Stimulated activated CD4-positive, alpha-beta T cell treated with anti-CD3 and anti-CD28 coated beads, TNF-alpha, amount 100 ng/mL, for 48 hours (primary cell): ENCODE measurements around the gene OR2A2.
"Not testable (repeated sequence)": the region's sequence is repeated elsewhere in the genome, so short reads cannot be mapped to it uniquely, and the experiment has no call there.

Source experiments
- DNase-seq, 3 donors: peaks; one replicate each; pipeline ENCODE4 v3.0.0-alpha.2; 2020; ENCODE audit warnings: low read depth in 3 of 3

Gene OR2A2, protein sequence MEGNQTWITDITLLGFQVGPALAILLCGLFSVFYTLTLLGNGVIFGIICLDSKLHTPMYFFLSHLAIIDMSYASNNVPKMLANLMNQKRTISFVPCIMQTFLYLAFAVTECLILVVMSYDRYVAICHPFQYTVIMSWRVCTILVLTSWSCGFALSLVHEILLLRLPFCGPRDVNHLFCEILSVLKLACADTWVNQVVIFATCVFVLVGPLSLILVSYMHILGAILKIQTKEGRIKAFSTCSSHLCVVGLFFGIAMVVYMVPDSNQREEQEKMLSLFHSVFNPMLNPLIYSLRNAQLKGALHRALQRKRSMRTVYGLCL

DNA sequence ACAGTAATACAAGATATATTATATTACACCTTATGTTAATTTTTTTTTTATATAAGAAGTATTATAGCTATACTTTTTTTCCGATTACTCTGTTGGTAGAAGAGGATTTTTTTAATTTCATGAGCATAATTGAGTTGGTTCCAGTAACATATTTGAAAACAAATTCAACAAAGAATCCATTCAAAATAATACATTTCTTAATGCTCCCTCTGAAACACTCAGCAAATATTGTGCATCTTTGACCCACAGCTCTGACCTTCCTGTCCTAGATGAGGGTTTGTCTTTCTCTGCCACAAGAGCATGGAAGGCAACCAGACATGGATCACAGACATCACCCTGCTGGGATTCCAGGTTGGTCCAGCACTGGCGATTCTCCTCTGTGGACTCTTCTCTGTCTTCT is at the start of gene OR2A2:
OR2A2 (plus strand) TSS at position 301 of the 400 bp plus-strand sequence; CDS start at position 301, 0 bp downstream.
- DNase-seq: no peak

DNA sequence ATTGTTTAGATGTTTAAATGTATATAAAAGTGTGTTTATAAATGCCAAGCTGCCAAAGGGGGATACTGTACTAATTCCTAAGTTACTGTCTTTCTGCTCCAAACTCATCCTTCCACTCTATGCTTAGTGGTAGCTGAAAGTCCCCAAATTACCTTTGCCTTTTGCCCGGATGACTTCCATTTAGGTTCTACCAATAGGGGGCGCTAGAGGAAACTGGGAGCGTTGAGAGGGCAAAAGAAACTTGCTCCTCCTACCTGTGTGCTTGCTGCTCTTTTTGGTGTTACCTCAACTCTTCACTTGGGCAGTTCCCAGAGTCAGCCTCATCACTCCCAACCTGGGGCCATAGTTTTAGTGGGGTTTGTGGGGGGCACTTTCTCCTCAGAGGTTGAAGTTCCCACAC is 45.7 kb upstream of the OR2A2 start:
- no peak for DNase-seq

DNA sequence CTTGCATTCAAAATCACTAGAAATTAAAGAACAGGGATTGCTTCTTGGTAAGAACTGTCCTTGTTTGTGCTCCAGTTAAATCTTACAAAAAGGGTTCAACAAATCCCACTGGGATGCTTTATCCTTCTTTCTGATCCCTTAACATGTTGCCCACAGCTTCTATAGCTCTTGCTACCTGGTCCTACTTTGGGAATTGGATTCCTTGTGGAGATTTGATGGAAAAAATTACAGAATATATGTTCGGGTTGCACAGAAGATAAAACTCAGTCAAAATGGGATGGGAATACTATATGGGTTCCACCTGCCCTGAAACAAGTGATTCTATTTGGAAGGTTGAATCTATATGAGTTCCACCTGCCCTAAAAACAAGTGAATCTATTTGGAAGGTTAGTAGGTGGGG is 39.9 kb upstream of the OR2A2 start, which contains the start of gene OR2A25:
OR2A25 (plus strand) TSS at position 301 of the 400 bp plus-strand sequence. CDS start 4,409 bp downstream, outside the sequence.
- DNase-seq: no peak

DNA sequence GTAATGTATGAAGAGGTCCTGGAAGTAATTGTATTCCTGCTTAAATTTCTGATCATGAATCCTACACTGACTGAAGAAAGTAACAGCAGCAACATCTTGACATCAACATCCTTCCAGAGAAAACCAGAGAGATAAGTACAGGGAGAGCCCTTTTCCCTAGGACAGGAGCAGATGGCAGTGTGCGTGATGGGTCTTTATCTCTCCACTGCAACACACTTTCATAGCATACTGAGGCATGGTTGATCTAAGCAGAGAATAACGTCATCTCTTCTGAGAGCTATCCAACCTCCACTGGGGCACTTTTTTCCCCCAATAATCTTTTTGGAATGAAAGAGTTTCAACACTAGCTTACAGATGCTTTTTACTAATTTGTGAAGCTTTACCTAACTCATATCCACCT is 39.4 kb upstream of the OR2A2 start:
- DNase-seq: no peak

DNA sequence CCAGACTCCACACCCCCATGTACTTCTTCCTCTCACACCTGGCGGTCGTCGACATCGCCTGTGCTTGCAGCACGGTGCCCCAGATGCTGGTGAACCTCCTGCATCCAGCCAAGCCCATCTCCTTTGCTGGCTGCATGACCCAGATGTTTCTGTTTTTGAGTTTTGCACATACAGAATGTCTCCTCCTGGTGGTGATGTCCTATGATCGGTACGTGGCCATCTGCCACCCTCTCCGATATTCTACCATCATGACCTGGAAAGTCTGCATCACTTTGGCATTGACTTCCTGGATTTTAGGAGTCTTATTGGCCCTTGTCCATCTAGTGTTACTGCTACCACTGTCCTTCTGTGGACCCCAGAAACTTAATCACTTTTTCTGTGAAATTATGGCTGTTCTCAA is 35.0 kb upstream of the OR2A2 start:
- DNase-seq: no peak

DNA sequence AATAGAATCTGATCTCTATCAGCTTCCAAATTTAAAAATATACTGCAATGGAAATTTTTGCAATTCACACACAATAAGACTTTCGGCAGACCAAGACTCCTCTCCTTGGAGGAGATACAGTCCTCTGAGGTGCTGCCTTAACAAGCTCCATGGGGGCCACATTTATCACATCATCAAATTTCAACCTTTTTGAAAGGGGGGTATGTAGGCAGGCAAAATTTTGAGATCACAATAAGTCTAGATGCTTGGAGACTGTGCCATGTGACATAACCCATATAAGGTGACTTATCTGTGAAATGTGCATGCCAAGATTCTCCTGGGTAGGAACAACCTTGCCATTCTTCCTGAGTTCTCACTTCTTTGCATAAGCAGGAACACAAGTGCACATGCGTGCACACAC is 23.4 kb upstream of the OR2A2 start, which contains the start of gene OR2A12:
OR2A12 (plus strand) TSS at position 301 of the 400 bp plus-strand sequence. CDS start 8,830 bp downstream, outside the sequence.
- DNase-seq: no peak

DNA sequence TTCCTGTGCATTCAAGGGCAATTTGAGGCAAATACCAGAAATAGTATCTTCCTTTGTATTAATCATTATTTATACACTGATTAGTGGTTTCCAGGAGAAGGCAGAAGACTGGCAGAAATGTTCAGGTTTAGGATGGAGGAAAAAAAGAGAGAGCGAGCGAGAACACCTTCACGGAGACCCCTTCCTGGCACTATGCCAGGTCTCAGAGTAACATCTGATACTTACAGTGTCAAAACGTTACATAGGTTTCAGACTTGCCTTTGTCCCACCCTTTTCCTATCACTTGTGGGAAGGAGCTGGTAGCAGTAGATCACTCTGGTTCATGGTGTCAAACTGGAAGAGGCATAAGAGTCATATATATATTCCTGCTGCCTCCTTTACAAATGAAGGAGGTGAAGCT is 22.7 kb upstream of the OR2A2 start:
- DNase-seq: no peak

DNA sequence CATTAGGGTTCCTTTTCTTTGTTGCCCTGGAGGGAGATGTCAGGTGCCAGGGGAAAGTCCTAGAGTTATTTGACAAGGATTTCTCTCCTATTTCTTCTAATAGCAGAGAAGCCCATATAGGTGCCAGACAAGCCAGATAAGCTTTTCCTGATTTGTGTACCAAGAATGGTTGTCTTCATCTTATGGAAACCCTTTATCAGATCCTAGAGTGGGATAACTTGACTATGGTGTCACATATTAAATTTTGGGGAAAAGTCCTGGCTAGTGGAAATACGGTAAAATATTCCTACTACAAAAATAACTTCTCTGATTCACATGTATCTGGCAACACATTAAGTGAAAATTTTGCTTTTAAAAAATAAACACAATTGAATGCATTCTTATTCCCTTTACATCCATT is 22.2 kb upstream of the OR2A2 start:
- DNase-seq: no peak

DNA sequence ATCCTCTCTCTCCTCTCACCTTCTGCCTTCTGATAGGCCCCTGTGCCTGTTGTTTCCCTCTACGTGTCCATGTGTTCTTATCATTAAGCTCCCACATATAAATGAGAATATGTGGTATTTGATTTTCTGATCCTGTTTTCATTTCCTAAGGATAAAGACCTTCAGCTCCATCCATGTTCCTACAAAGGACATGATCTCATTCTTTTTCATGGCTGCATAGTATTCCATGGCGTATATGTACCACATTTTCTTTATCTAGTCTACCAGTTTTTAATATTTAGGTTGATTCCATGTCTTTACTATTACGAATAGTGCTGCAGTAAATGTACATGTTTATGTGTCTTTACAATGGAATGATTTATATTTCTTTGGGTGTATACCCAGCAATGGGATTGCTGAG is 18.7 kb upstream of the OR2A2 start:
- no peak for DNase-seq

DNA sequence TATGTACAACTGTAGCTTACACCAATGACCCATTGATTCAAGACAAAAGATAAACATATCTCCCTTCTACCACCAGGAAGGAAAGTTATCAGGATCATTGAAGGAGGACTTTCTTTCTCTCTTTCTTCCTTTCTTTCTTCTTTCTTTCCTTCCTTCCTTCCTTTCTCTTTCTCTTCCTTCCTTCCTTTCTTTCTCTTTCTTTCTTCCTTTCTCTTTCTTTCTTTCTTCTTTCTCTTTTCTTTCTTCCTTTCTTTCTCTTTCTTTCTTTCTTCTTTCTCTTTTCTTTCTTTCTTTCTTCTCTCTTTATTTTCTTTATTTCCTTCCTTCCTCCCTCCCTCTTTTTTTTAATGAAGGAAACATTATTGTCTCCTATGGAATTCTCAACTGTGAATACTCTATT is 10.6 kb upstream of the OR2A2 start:
- DNase-seq: no peak

DNA sequence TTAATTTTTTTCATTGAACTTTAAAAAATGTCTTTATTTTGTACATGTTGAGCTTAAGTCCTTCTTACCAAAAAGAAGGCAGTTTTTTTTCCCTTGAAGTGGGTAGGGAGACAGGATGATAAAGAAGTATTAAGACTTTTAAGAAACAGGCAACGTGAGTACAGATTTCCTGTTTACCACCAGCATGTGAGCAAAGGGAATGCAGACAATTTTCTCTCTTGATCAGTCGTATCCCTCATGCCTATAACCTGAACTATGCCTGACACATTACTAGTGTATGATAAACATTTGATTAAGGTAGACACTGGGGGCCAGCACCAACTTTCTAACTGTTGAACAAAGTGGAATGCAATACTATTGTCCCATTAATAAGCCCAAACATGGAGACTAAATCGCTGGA is 8.8 kb upstream of the OR2A2 start:
- no peak for DNase-seq

DNA sequence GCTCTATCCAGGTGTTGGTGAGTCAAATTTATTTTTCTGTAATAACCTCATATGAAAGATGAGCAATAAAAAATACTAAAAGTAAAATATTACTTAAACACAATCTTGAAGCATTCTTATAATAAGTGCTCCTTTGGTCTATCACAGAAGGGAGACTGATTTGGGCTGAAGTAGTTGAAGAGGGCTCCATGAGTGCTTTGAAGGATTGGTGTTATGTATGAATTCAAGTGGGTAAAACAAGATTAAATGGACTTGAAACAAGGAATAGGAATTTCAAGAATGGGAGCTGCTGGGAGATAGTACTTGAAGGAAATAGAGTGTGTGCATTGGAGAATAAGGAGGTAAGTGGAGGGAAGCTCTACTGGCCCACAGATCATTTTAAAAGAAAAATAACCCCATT is 7.3 kb upstream of the OR2A2 start:
- no peak for DNase-seq

DNA sequence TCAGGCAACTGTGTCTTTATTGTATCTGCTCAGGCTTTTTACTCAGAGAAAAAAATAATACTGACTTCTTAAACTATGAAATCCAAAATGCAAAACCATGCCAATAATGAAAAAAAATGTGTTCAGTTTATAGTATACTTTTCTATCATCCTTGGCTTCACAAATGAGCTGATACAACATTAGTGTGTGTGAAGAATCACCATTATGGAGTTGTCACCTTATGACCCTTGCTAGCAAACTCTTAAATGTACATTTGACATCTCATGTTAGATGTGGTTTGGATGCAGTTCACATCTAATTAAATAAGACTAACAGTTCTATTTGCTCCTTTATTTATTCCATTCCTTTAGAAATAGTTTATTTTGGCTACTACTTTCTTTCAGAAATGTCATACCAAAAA is 4.2 kb upstream of the OR2A2 start:
- DNase-seq: no peak

DNA sequence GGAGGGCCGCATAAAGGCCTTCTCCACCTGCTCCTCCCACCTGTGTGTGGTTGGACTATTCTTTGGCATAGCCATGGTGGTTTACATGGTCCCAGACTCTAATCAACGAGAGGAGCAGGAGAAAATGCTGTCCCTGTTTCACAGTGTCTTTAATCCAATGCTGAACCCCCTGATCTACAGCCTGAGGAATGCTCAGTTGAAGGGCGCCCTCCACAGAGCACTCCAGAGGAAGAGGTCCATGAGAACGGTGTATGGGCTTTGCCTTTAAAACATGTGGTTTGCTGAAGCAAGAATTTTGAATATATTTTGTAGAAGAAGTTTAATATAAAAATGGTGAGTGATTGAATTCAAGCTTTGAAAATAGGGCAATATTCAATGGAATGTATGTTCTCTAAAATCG is 889 bp downstream of the OR2A2 start:
- no peak for DNase-seq

DNA sequence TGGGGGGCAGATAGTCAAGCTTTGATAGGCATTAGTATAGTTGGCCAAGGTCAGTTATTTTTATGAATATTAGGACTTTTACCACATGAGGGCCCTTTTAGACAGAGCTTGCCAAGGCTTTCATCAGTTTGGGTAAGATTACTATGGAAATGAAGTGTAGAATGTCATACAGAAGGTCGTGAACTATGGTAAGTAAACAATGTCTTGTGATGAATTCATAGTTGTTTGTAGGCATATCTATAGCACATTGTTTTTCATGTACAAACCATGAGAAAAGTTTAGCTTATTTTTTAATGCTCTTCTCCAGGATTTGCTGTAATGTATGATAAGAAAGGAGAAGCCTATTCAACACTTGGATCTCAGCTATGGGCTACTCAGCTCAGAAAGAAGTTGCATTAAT is 4.3 kb downstream of the OR2A2 start:
- no peak for DNase-seq

DNA sequence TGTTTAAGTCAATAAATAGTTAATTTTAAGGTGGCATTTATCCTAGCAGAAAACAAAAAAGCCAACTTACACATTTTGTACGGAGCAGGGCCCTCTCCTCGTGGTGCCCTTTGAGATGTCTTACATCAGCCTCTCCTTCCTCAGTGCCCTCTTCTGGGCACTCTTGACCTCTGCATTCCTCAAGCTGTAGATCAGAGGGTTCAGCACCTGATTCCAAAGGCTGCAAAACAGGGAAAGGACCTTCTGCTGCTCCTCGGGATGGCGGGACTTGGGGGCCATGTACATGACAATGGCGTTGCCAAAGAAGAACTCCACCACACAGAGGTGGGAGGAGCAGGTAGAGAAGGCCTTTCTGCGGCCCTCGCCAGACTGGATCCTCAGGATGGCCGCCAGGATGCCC is 9.0 kb downstream of the OR2A2 start:
- DNase-seq: no peak

DNA sequence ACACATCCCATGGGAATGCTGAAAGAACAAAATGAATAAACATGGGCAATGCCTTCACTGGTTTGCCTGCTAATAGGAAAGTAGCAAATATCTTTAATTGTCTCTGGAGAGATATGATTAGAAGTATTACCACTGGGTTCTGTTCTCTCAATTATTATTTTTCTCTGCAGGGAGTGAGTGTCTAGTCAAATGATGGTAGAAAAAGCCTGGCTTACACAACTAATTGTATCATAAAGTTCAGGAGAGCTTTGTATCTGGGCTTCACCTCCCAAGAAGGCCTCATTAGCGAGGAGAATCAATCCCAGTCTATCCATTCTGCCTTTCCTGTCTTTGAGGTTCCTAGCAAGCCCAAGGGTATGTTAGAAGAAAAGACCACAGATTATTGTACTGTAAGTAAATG is 13.5 kb downstream of the OR2A2 start, which contains the start of gene OR2A14:
OR2A14 (plus strand) TSS at position 301 of the 400 bp plus-strand sequence. CDS start 5,937 bp downstream, outside the sequence.
- DNase-seq: no peak

DNA sequence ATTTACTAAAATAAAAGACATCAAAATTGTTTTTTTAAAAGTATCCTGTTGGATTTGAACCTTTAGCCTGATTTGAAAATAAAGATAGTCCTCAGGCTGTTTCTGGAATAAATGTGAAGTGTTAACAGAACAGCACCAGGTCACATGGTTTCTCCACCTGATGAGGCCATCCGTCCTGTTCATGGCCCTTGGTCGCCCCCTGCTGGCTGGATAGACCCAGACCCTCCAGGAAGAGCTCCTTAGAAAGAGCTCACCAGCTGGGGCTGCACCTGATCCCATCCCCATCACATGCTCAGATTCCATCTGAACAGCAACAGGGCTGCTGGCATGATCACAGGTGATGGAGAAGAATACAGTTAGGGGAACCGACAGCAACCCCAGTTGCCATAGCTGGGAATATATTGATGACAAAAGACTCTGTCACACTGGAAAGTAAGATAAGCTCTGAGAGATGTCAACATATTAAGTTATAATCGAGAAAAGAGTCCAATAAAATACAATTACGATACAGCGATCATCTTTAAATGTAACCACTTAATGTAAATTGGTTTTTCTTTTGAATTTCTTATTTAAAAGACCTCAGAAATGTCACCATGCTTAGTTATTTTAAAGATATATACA is 18.4 kb downstream of the OR2A2 start:
- peak; percentile 79 to 94 (median 83) for DNase-seq

DNA sequence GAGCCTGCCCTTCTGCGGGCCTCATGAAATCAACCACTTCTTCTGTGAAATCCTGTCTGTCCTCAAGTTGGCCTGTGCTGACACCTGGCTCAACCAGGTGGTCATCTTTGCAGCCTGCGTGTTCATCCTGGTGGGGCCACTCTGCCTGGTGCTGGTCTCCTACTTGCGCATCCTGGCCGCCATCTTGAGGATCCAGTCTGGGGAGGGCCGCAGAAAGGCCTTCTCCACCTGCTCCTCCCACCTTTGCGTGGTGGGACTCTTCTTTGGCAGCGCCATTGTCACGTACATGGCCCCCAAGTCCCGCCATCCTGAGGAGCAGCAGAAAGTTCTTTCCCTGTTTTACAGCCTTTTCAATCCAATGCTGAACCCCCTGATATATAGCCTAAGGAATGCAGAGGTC is 20.2 kb downstream of the OR2A2 start:
- DNase-seq: not testable (repeated sequence)

DNA sequence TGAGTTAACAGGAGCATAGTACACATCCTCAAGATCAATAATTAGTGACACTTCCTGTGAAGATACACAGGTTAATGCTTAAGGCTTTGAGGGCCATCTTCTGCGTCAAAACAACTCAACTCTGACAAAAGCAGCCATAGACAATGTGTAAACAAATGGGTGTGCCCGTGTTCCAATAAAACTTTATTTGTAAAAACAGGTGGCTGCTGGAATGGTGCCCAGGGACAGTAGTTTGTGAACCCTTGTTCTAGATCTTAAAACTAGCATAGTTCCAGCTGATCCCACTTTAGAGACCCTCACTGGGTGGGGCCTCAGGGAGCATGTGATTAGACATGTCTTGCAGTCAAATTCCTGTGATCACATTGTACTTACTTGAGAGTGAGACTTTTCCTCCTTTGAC is 21.3 kb downstream of the OR2A2 start:
- DNase-seq: no peak

DNA sequence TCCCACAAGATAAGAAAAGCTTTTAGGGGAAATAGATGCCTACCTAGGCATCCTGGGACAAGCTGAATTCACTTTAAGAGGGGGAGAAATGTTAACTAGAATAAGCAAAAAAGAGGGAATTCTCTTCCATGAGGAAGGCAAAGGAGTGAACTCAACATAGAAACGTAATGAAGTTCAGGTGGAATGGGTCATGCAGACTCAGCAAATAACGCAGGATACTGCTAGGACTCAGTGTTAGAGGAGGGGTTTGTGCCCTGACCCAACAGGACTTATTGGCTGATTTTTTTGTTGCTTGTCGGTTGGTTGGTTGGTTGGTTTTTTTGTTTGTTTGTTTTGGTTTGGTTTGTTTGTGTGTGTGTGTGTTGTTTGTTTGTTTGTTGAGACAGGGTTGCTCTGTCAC is 22.9 kb downstream of the OR2A2 start:
- DNase-seq: no peak

DNA sequence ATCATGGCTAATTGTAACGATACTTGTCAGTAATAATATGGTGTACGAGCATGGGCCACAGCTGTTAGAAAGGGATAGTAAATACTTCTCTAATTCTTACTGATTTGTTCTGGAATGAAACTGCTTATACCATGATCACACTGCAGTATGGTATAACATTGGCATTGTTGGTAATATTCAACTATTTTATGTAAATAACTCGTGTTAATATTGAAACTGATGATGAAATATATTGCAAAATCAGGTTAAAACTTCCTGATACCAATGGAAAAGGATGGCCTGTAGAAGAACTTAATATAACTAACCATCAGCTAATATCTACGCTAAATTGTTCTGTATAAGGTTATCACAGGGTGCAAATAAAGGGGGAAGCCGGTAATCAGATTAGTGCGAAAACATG is 23.9 kb downstream of the OR2A2 start:
- DNase-seq: no peak

DNA sequence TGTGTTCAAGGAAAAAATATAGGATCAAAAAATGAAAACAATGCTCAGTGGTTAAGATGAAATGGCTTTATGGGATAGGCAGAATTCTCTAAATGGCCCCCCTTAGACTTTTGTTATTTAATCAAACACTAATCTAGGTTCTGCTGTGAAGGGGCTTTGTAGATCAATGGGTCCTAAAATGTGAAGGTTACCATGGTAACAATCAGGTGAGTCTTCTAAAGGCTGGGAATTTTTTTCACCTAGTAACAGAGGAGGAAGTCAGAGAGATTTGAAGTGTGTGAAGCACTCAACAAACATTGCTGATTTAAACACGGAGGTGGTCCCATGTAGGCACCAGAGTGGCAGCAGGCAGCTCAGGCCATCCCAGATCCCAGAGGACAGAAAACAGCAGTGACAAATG is 24.7 kb downstream of the OR2A2 start:
- DNase-seq: no peak
